K562 (cell line): Measurements from ENCODE around the gene VAC14. TPM values are rescaled to one million over a fixed set of nuclear protein-coding genes. Genes with fewer than 3 reads are reported as not detected.

Experiments
- E2F6 ChIP-seq, 2 experiments: IDR thresholded peaks; 2 replicates each; pipeline ENCODE4 v1.6.1; 2011; ENCODE audit warnings: borderline replicate concordance in 1 of 2, control low read depth in 1 of 2, low read depth in 1 of 2, low read length in 1 of 2, mild to moderate bottlenecking in 1 of 2, mixed read lengths in 1 of 2, moderate library complexity in 1 of 2; ENCODE audit not compliant: insufficient read depth in 1 of 2, insufficient read length in 1 of 2, poor library complexity in 1 of 2, severe bottlenecking in 1 of 2; ENCODE audit errors: extremely low read depth in 1 of 2
- ID3 ChIP-seq, 2 experiments: fragments of 250-450 bp in 1 of 2; fragments of 450-650 bp in 1 of 2; sonication (Bioruptor Pico) in 1 of 2; IDR thresholded peaks; 2 replicates each; pipeline versions ENCODE4 v1.6.1 to v1.8.0; 2016 to 2021; ENCODE audit warnings: mild to moderate bottlenecking in 2 of 2, moderate library complexity in 2 of 2, missing compliant biosample characterization in 1 of 2, missing genetic modification characterization in 1 of 2
- L3MBTL2 ChIP-seq: fragments of 450-650 bp; IDR thresholded peaks from 2 replicates; pipeline ENCODE4 v1.6.1; 2016; ENCODE audit warnings: mild to moderate bottlenecking, moderate library complexity
- MYC ChIP-seq, 2 experiments: fragments of 250-450 bp in 1 of 2; sonication (Bioruptor Pico) in 1 of 2; IDR thresholded peaks; 2 replicates each; pipeline versions ENCODE4 v1.5.1 to v1.6.1; 2012 to 2021; ENCODE audit warnings: low read depth in 2 of 2, borderline replicate concordance in 1 of 2, improper control_type of control experiment in 1 of 2, low read length in 1 of 2, mild to moderate bottlenecking in 1 of 2, moderate library complexity in 1 of 2
- MYNN ChIP-seq, 2 experiments: sonication (generic); formaldehyde crosslinking in 1 of 2; IDR thresholded peaks; 2 replicates each; pipeline versions ENCODE4 v1.5.0 to v1.6.1; 2016 to 2020; ENCODE audit warnings: antibody characterized with exemption in 1 of 2, missing genetic modification reagents in 1 of 2
- PRDM10 ChIP-seq: fragments of 450-650 bp; IDR thresholded peaks from 2 replicates; pipeline ENCODE4 v1.6.1; 2018; ENCODE audit not compliant: partially characterized antibody
- ZBTB1 ChIP-seq: sonication (generic); formaldehyde crosslinking; IDR thresholded peaks from 2 replicates; pipeline ENCODE4 v1.8.1; 2023; ENCODE audit warnings: missing genetic modification reagents, low read depth, mild to moderate bottlenecking, borderline replicate concordance
- polyA plus RNA-seq, 8 experiments: library from polyadenylated mRNA; depleted of rRNA in 4 of 8; stranded (reverse) in 5 of 8; unstranded in 3 of 8; fragments of >200 nt; fragmentation: Nextera tagmentation in 2 of 8; fragmentation: Illumina TruSeq in 1 of 8; extraction: Ambion mirVana in 2 of 8; extraction: Trizol in 1 of 8; gene quantifications; 2 replicates each; pipeline versions ENCODE4 v1.2.1 to v1.2.3, GENCODE V29; 2011 to 2014; ENCODE audit warnings: inconsistent platforms in 1 of 8, missing spikeins in 1 of 8
- total RNA-seq, 7 experiments: library from RNA; depleted of rRNA in 6 of 7; stranded (reverse); fragments of >200 nt in 6 of 7; fragmentation: Illumina TruSeq in 2 of 7; extraction: Trizol in 2 of 7; gene quantifications; 2 replicates each; pipeline versions ENCODE4 v1.2.1 to v1.2.3, GENCODE V29; 2011 to 2021; ENCODE audit warnings: low replicate concordance in 1 of 7

The VAC14 gene
- total and polyA plus RNA-seq, 9 of the 15 experiments (the other 6 are each of a cell fraction or from before 2014, with no cell fraction given) = 1.3 to 41.6 (median 26.6) TPM

GRCh38 chr16:70746040-70746707 is 54.8 kb downstream of the VAC14 start (continued):
- TF ChIP-seq PRDM10 (no peak), MYNN (IDR thresholded peaks at IDR 0.05) (0 out of 2 replicates have a peak, but pooled peaks have one; percentile 13), MYNN (CRISPR knock-in tag; IDR thresholded peaks at IDR 0.05) (no peak), ZBTB1 (CRISPR knock-in tag) (0 out of 2 replicates have a peak, but pooled peaks have one; percentile 48), L3MBTL2 (0 out of 2 replicates have a peak, but pooled peaks have one; percentile 17), ID3 (CRISPR knock-in tag; IDR thresholded peaks at IDR 0.05) (no peak), ID3 (tag; IDR thresholded peaks at IDR 0.05) (peak; percentile 77; the same call in 1 of the 2 replicates), MYC (IDR thresholded peaks at IDR 0.05; ENCODE audit: low read depth, low read length) (no peak), MYC (CRISPR knock-in tag; IDR thresholded peaks at IDR 0.05; ENCODE audit: borderline replicate concordance, low read depth) (0 out of 2 replicates have a peak, but pooled peaks have one; percentile 45), E2F6 (IDR thresholded peaks at IDR 0.05; ENCODE audit: borderline replicate concordance in 1 of 2, extremely low read depth in 1 of 2, insufficient read depth in 1 of 2, insufficient read length in 1 of 2, low read depth in 1 of 2, low read length in 1 of 2, poor library complexity in 1 of 2, severe bottlenecking in 1 of 2) (peak in 1 of 2 experiments; percentile 58)
